HEK293 (cell line): ENCODE results near the gene CASKIN2.

ENCODE experiments used
- INSM2 ChIP-seq: fragments of 450-650 bp; formaldehyde crosslinking; IDR thresholded peaks from 2 replicates; pipeline ENCODE4 v1.5.1; 2016; ENCODE audit warnings: missing biosample characterization, missing genetic modification characterization
- KLF10 ChIP-seq: fragments of 450-650 bp; IDR thresholded peaks from 2 replicates; pipeline ENCODE4 v1.5.1; 2018; ENCODE audit warnings: missing biosample characterization, mild to moderate bottlenecking, missing genetic modification characterization
- REPIN1 ChIP-seq: fragments of 450-650 bp; formaldehyde crosslinking; IDR thresholded peaks from 2 replicates; pipeline ENCODE4 v1.5.1; 2017; ENCODE audit warnings: missing biosample characterization, missing genetic modification characterization, low read depth
- ZBTB21 ChIP-seq: fragments of 450-650 bp; formaldehyde crosslinking; IDR thresholded peaks from 2 replicates; pipeline ENCODE4 v1.5.1; 2017; ENCODE audit warnings: missing biosample characterization, missing genetic modification characterization
- ZNF138 ChIP-seq: fragments of 450-650 bp; formaldehyde crosslinking; IDR thresholded peaks from 2 replicates; pipeline ENCODE4 v1.5.1; 2016; ENCODE audit warnings: missing biosample characterization, missing genetic modification characterization, borderline replicate concordance
- ZNF513 ChIP-seq: fragments of 450-650 bp; IDR thresholded peaks from 2 replicates; pipeline ENCODE4 v1.5.1; 2018; ENCODE audit warnings: missing biosample characterization, missing genetic modification characterization
- ZNF560 ChIP-seq: fragments of 450-650 bp; formaldehyde crosslinking; IDR thresholded peaks from 2 replicates; pipeline ENCODE4 v1.5.1; 2017; ENCODE audit warnings: missing biosample characterization, missing genetic modification characterization, borderline replicate concordance
- ZNF624 ChIP-seq: fragments of 450-650 bp; formaldehyde crosslinking; IDR thresholded peaks from 2 replicates; pipeline ENCODE4 v1.5.1; 2017; ENCODE audit warnings: missing biosample characterization, missing genetic modification characterization
- TF ChIP-seq, protein P1 (sequence below): fragments of 450-650 bp; formaldehyde crosslinking; IDR thresholded peaks from 2 replicates; pipeline ENCODE4 v1.5.1; 2016; ENCODE audit warnings: missing biosample characterization, missing genetic modification characterization
- TF ChIP-seq, protein P2 (sequence below): fragments of 450-650 bp; formaldehyde crosslinking; IDR thresholded peaks from 2 replicates; pipeline ENCODE4 v1.5.1; 2016; ENCODE audit warnings: missing biosample characterization, missing genetic modification characterization

- TF ChIP-seq KLF10 (tag by site-specific recombination): no peak
- TF ChIP-seq, protein P1, sequence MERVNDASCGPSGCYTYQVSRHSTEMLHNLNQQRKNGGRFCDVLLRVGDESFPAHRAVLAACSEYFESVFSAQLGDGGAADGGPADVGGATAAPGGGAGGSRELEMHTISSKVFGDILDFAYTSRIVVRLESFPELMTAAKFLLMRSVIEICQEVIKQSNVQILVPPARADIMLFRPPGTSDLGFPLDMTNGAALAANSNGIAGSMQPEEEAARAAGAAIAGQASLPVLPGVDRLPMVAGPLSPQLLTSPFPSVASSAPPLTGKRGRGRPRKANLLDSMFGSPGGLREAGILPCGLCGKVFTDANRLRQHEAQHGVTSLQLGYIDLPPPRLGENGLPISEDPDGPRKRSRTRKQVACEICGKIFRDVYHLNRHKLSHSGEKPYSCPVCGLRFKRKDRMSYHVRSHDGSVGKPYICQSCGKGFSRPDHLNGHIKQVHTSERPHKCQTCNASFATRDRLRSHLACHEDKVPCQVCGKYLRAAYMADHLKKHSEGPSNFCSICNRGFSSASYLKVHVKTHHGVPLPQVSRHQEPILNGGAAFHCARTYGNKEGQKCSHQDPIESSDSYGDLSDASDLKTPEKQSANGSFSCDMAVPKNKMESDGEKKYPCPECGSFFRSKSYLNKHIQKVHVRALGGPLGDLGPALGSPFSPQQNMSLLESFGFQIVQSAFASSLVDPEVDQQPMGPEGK (tag by site-specific recombination): no peak
- TF ChIP-seq ZNF513: no peak
- TF ChIP-seq INSM2 (tag by site-specific recombination): no peak
- no peak for TF ChIP-seq ZNF138 (tag by site-specific recombination)
- no peak for TF ChIP-seq ZBTB21 (tag by site-specific recombination)
- TF ChIP-seq, protein P2, sequence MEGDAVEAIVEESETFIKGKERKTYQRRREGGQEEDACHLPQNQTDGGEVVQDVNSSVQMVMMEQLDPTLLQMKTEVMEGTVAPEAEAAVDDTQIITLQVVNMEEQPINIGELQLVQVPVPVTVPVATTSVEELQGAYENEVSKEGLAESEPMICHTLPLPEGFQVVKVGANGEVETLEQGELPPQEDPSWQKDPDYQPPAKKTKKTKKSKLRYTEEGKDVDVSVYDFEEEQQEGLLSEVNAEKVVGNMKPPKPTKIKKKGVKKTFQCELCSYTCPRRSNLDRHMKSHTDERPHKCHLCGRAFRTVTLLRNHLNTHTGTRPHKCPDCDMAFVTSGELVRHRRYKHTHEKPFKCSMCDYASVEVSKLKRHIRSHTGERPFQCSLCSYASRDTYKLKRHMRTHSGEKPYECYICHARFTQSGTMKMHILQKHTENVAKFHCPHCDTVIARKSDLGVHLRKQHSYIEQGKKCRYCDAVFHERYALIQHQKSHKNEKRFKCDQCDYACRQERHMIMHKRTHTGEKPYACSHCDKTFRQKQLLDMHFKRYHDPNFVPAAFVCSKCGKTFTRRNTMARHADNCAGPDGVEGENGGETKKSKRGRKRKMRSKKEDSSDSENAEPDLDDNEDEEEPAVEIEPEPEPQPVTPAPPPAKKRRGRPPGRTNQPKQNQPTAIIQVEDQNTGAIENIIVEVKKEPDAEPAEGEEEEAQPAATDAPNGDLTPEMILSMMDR (tag by site-specific recombination): no peak
- no peak for TF ChIP-seq ZNF560 (tag by site-specific recombination)
- TF ChIP-seq ZNF624 (tag by site-specific recombination): no peak
- TF ChIP-seq REPIN1 (tag by site-specific recombination): no peak
Measured at GRCh38 chr17:75535119-75535537, 19.8 kb upstream of the CASKIN2 start.
